Erythroblast (primary cell): ENCODE data around the gene ACIN1.
"Not testable (repeated sequence)": the region's sequence is repeated elsewhere in the genome, so short reads cannot be mapped to it uniquely, and the experiment has no call there.

Experiments
- DNase-seq, 2 experiments: peaks; one replicate each; lab custom pipeline; 2025; lab: John Stamatoyannopoulos, UW
- GATA1 ChIP-seq: IDR thresholded peaks from 2 replicates; pipeline ENCODE4 v1.6.1; 2011; ENCODE audit warnings: low read depth, mild to moderate bottlenecking, control low read depth, low read length, moderate library complexity
- POLR2A ChIP-seq: IDR thresholded peaks from 2 replicates; pipeline ENCODE4 v1.6.1; 2011; ENCODE audit warnings: mild to moderate bottlenecking, low read length

The ACIN1 gene

GRCh38 chr14:23119363-23120327 is 24.7 kb upstream of the ACIN1 start:
- DNase-seq, result no peak
- TF ChIP-seq GATA1 (no peak), POLR2A (no peak)

DNA sequence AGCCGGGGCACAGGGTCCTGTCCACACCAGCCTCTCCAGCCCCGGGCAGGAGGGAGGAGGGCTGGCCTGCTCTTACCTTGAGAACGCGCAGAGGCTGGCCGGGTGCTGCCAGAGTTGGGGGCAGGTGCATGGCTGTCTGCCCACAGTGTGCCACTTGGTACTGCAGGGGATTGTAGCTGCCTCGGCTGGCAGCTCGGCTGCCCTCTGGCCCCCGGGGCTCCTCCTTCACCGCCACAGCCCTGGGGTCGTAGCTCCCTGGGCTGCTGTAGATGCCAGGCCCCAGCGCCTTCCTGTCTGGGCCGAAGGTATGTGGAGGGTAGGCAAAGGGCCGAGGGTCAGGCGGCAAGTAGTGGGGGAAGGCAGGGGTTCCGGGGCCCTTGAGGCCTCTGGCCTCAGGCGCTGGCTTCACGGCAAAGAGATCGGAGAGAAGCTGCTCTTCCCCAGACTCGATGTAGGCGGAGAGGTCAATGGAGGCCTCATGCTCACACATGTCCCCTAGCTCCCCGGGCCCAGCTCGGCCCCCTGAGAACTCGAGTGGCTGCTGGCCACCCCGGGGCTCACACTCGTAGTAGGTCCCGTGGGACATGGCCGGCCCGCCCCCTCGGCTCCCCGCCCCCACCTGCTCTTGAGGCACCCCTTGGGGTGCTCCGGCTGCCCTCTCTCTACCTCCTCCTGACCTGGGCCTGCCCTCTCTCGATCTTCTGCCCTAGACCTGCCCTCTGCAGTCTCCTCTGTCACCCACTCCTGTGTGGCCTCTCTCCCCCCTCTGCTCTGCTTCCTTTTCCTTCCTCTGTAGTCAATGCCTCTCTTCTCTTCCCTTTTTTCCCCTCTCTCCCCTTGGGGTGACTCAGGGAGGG is 23.8 kb upstream of the ACIN1 start, which contains the start of gene CEBPE:
Gene CEBPE, minus strand, starts transcription at position 750 of the 857 bp plus-strand sequence. Its CDS starts 164 bp downstream, at position 586.
- TF ChIP-seq GATA1, result no peak
- no peak for TF ChIP-seq POLR2A
- DNase-seq, result no peak

- TF ChIP-seq POLR2A (no peak), GATA1 (no peak)
- DNase-seq, result no peak
Measured at GRCh38 chr14:23117371-23118020, 22.6 kb upstream of the ACIN1 start.

DNA sequence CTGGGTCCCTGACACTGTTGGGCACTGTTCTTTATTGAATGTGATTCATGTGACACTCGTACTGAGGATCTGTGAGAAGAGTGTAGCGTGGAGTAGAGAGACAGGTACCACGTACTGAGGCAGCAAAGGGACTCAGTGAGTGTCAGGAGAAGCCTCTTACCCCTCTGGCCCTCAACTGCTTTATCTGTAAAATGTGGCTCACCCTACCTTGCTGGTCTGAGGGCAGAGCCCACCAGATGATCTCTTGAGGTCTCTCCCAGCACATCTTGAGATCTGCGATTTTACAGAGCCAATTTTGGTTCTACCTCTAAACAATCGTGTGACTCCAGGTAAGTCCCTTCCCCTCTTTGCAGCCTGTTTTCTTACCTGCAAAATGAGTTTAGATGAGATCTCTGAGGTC is 21.0 kb upstream of the ACIN1 start:
- no peak for TF ChIP-seq POLR2A
- no peak for TF ChIP-seq GATA1
- DNase-seq, result no peak

DNA sequence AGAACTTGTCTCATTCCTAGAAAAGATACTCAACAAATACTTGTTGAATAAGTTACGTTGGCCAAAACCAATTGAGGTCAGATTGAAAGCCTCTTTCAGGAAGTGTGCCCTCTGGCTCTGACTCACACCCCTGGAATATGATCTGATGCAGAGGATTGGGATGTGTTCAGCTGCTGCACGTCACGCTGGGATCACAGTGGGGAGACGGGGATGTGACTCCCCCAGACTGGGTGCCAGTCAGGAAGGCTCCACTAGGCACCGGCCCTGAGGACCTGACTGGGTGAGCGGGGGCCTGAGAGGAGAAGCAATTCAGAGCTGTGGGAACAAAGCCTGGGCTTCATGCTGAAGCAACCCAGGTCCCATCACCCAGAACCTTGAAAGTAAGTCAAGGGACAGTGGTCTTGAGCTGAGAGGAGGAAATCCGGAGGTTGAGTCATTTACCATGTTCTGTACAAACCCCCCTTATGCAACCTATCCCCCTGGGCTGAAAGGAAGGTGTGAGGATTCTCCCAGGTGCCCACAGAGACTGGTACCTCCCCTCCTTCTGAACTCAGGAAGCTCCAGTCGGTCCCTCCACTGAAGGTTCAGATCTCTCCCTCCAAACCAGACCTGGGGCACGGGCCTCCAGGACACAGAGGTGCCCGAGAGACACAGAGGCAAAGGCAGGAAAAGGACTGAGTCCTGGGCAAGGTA is 20.2 kb upstream of the ACIN1 start:
- DNase-seq, result peak in 1 of 2 experiments; percentile 30
- TF ChIP-seq GATA1, result no peak
- no peak for TF ChIP-seq POLR2A

GRCh38 chr14:23114669-23115038 is 19.7 kb upstream of the ACIN1 start:
- DNase-seq, result no peak
- TF ChIP-seq GATA1 (no peak), POLR2A (no peak)

- TF ChIP-seq GATA1 (no peak), POLR2A (no peak)
- no peak for DNase-seq
Measured at GRCh38 chr14:23114120-23114458, 19.2 kb upstream of the ACIN1 start.

DNA sequence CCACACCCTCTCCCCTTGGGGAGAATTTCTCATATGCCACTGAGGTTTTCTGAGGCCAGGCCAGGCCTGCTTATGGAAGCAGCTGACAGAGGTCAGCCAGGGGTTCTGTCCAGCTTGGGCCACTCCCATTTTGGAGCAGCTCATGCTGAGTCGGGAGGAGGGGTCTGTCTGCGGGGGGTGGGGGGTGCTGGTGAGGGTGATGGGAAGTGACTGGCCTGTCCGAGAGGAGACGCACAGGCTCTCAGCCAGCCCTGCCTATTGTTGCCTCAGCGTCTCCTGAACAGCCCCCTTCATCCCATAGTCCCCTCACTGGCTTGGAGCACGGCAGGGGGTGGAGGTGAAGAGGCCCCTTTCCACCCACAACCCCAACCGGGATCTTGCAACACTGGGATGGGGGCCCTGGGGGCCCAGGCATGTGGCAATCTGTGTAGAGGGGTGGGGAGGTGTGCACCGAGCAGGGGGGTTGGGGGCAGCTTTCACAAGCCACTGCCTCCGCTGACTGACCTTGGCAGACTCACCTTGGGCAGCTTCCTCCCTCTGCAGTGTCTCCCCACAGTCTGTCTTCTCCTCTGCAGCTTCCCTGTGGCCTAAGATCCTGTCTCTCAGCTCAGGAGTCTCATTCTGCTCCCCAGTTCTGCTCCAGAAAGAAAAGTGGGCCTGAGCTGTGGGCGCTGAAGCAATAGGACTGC is 18.6 kb upstream of the ACIN1 start:
- no peak for DNase-seq
- TF ChIP-seq GATA1 (no peak), POLR2A (no peak)

DNA sequence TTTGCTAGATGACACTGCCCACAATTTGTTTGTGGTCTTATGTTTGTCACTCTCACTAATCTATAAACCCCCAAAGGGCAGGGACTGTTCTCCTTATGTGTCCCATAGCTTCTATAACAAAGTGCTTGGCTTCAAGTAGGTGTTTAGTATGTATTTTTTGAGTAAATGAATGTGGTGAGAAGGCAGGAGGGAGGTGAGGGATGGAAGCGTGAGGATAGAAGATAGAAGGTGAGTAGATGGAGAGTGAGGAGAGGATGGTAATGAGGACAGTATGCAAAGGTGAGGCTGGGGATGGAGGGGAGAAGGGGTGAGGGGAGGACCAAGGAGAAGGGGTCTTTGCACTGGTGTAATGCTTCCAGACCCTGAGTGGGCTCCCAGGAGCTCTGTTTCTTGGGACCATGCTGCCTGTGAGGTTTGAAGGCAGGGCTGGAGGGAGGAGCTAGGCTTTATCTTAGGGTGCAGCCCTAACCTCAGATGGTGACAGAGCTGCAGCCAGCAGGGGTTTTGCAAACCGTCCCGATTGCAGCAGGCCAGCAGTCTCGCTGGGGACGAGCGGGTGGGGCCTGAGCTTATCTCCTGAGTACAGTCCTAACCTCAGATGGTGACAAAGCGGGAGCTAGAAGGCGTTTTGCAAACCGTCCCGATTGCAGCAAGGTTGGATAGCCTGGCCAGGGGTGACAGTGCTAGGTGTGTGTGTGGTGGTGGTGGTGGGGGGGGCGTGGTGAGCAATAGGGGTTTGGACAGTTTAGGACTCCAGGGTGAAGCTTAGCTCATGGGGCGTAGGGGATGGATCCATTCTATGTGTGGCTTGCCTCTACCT is 17.6 kb upstream of the ACIN1 start:
- peak; percentile 70 for TF ChIP-seq GATA1
- no peak for TF ChIP-seq POLR2A
- DNase-seq, result peak; percentile 94

DNA sequence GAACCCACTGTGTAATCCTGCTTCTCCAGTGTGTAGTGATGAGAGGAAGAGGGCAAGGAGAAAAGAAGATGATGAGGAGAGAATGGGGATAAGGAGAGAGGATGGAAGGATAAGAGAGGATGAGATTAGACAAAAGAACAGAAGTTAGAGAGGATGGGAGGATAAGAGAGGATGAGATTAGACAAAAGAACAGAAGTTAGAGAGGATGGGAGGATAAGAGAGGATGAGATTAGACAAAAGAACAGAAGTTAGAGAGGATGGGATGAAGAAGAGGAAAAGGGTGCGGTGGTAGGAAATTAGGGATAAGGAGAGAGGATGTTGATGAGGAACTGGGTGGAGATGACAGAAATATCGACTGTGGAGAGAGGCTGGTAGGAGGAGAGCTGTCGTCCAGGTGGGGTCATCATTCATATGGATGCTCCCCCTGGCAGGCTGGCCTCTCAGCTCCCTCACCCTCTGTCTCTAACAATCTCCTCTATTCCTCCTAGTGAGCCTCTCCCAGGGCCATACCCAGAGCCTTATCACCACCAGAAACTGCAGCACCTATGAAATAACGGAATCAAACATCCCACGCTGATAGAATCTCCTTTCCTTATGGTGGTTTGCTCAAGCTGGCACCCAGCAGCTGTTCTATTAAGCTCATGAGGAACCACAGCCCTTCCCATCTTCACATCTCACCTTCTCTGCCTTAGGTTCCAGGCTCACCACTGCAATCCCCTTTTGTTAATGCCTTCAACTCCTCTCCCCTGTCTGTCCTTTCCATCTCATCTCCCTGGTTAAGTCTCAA is 15.8 kb upstream of the ACIN1 start:
- no peak for DNase-seq
- no peak for TF ChIP-seq GATA1
- no peak for TF ChIP-seq POLR2A

GRCh38 chr14:23109769-23110168 is 14.8 kb upstream of the ACIN1 start:
- TF ChIP-seq GATA1 (no peak), POLR2A (no peak)
- DNase-seq, result no peak

DNA sequence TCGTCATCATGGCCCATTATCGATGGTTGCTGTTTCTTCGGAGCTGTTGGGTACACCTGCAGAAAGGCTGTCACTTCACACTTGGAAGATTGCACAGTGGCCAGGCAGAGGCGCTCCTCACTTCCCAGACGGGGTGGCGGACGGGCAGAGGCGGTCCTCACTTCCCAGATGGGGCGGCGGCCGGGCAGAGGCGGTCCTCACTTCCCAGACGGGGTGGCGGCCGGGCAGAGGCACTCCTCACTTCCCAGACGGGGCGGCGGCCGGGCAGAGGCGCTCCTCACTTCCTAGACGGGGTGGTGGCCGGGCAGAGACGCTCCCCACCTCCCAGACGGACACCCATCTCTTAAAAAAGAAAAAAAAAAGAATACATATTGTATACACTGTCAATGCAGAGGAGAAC is 13.2 kb upstream of the ACIN1 start:
- not testable (repeated sequence) for DNase-seq

GRCh38 chr14:23107620-23108019 is 12.7 kb upstream of the ACIN1 start:
- not testable (repeated sequence) for DNase-seq
